GM19023 (cell line): ENCODE results near the gene PRKG1.
"Not testable (repeated sequence)": the region's sequence is repeated elsewhere in the genome, so short reads cannot be mapped to it uniquely, and the experiment has no call there.

Experiments used
- ATAC-seq: cut with Tn5 transposase; IDR thresholded peaks from one replicate; pipeline ENCODE4 v1.9.1; 2021; ENCODE audit warnings: mild to moderate bottlenecking, moderate library complexity; ENCODE audit not compliant: unreplicated experiment

PRKG1 gene

DNA sequence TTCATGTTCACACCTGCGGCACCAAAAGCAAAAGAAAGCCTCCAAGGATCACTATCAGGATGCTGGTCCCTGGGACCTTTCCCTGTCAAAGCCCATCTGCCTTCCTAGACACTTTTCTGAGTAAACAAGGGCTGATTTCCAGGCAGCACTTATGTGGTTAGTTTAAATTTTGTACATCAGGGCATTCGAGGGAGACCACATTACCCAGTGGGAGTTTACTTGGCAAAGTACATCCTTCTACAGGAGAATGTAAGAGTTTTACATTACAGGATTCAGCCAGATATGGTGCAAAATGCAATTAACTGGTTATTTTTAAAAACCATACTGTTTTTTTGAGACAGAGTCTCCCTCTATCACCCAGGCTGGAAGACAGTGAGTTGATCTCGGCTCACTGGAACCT is 493.0 kb downstream of the PRKG1 start:
- no peak for ATAC-seq

DNA sequence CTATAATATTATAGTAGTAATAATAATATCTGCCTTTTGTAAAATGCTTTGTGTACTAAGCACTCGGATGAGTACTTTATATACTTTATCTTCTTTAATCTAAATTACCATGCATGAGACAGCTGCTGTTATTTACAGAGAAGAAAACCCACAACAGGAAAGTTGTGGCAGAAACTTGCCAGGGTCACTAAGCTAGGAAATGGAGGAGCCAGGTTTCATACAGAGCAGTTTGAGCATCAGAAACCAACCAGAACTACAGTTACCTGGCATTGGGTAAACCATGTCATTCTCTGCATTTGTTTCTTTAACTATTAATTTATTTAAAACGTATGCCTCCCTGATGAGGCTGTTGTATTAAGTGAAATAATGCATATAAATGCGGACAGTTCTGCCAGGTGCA is 495.2 kb downstream of the PRKG1 start:
- no peak for ATAC-seq

DNA sequence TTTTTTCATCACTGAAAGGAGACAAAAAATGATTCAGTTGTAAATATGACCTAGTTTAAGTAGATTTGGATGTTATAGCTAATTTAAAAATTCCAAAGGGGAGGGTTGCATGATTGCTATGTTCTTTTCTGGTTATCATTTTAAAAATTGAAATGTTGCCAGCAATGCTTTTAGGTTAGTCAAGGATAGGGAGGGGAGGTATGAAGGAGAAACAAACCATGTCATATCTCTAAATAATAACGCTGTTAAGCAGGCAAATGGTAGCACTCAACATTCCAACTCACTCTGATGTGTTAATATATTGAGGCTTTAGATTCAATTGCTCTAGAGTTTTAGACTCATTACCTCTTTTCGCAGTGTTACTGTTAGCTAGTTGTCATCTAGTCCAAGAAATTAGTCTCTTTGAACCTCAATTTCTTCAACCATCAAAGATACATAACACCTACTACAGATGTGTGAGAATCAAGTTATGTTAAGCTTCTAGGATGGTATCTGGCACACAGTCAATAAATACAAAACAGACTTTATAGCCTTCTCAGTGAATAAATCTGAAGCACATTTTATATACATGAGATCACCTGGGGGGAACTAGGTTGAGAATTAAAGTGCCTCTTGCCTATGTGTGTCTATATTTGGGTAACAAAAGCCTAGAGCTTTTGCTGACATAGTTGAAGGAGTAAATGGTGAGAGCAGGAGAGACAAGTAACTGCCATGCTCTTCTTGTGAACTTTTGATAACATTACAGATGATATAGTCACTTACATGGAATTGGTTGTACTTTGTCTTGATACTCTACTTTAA is 500.2 kb downstream of the PRKG1 start:
- no peak for ATAC-seq

DNA sequence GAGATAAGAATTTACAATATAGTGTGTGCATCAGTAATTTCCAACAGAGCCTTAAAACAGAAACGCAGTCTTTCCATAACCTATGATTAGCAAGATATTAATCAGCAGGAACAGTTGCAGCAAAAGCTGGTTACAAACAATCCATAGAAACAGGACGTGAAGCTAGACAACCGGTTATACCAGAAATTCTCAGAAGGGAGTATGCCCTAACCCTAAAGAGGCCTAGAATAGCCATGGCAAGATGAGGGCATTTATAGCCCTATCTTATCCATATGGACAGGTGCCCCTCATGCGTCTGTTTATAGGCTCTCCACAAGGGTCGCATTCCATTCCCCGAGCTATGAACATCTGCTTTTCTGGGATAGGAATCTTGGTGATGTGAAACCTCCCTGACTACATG is 506.9 kb downstream of the PRKG1 start:
- not testable (repeated sequence) for ATAC-seq

DNA sequence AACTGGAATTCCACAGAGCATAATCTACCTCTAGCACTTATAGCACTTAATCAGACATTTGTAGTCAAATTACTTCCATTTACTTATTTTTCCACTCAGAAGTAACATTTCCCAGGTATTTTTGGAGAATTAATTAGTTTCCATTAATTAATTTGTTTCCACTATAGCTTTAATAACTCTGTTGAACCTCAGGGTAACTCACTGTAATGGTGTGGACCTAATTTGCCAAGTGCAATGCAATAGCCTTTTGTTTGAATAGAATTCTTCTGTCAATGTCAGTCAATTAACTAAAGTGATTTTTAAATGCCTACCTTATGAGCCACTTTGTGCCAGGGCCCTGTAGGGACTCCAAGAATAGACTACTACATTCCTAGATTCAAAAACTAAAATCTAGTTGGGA is 509.7 kb downstream of the PRKG1 start:
- no peak for ATAC-seq

DNA sequence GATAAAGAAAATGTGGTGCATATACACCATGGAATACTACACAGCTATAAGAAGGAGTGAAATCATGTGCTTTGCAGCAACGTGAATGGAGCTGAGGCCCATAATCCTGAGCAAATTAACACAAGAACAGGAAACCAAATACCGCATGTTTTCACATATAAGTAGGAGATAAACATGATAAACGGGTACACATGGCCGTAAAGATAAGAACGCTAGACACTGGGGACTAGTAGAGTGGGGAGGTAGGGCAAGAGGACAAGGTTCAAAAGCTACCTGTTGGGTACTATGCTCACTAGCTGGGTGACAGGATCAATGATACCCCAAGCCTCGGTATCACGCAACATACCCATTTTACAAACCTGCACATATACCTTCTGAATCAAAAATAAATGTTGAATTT is 511.5 kb downstream of the PRKG1 start:
- ATAC-seq: no peak

DNA sequence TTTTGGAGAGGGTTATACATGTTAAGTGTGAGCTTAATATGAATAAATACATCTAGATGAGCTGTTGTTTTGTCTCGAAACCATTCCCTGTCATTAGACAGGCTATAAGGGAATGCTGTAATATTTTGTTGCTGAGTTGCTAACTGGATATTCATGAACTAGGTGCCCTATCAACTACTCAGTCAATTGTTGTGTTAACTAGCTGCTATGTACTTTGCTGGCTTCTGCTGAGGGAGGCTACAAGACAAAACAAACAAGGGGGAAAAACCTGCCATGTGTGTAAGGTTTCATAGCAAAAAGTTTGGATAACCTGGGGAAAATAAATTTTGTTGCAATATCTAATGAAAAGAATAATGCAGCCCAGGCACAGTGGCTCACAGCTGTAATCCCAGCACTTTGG is 514.7 kb downstream of the PRKG1 start:
- ATAC-seq: no peak

DNA sequence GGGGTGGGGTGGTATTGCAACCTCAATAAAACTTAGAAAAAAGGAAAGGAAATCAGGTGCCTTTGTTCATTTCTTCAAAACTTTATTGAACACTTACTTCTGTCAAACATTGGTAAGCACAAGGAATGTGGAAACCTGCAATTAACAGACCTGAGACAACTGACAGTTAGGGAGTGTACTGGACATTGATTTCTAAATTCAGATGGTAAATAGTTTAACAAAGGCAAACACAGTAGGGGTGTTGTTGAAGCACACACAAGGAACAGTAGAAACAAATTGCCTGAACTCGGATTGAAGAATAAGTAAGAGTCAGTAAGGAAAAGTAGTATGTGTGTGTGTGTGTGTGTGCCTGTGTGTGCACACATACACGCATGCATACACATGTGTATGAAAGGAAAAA is 516.5 kb downstream of the PRKG1 start:
- ATAC-seq: no peak

DNA sequence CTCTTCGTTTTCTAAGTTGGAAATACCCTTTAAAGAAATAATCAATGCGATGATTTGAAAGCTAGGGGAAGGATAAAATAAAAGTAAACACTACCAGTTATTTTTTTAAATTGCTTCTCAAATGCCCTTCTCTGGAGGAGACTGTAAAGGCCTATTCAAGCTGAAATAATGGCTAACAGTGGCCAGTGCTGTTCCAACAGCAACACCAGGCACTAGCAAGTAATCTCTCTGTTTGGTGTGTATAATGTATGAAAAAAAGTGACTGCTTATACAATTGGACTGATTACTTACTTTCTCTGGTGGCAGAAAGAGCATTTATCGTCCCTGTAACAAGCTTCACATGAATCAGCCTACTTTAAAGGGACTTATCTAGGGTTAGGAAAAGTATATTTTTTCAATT is 522.4 kb downstream of the PRKG1 start:
- ATAC-seq: no peak

DNA sequence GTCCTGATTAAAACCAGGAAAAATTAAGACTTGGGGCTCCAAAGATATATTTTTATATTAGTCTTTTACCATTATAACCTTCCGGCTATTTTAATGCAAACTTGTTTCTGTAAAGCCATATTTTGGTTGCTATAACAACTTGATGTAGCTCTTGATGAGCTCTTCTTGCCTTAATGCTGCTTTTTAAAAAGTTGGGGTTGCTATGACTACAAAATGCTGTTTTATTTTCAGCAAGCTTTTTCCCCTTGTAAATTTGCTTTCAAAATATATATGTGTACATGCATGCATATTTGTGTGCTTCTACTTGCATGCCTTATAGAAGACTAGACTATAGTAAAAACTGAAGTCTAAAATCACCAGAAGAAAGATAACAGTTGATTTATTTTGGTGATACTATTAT is 525.4 kb downstream of the PRKG1 start:
- no peak for ATAC-seq

DNA sequence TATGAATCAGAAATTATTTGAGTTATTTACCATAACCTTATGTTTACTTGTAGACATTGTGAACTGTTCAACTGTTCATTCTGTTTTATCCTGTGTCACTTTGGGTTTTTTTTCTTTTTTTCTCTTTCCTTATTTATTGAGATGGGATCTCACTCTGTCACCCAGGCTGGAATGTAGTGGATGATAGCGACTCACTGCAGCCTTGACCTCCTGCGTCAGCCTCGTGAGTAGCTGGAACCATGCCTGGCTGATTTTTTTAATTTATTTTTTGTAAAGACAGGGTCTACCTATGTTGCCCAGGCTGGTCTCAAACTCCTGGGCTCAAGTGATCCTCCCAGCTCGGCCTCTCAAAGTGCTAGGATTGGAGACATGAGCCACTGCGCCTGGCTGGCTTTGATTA is 528.0 kb downstream of the PRKG1 start:
- no peak for ATAC-seq

DNA sequence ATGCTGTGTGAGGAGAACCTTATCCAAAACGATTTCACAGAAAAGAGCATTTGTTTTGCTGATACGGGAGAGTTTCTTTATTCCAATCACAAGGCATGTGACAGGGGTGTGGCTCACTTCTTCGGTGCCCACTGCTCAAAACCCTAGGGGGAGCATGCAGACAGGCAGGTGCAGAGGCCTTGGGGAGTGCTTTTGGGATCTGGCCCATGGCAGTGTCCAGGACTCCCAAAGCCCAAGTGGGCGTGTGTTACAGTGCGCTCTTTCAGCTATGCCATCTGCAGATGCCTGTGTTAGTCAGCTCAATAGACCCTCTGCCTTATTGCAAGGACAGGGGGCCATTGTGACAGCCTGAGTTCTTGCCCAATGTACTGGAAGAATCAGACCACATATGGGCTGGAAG is 530.3 kb downstream of the PRKG1 start:
- ATAC-seq: no peak

DNA sequence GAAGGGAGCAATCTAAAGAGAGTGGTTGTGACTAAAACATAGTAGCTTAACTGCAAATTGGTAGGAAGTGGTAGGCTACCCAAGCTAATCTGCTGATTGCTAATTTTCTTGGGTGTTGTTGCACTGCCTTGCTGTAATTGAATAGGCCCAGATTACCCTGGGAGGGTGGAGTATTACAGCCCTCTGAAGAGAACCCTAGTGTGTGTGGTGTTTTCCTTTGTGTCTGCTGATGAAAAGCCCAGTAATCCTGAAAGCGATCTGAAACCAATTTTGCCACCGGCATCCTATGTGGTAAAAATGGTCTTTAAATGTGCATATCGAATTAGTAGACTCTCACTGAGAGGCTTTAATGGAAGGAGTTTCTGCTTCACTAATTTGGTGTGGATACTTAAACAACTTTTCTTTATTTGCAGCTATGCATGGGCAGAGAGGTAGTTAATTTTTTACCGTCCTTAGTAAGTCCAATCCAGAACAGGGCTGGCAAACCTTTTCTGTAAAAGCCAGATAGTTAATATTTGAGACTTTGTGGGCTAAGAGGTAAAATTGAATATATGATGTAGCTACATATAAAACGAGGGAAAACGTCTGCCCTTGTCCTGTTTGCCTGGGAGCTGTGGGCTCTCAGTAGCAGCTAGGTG is 532.7 kb downstream of the PRKG1 start:
- no peak for ATAC-seq

DNA sequence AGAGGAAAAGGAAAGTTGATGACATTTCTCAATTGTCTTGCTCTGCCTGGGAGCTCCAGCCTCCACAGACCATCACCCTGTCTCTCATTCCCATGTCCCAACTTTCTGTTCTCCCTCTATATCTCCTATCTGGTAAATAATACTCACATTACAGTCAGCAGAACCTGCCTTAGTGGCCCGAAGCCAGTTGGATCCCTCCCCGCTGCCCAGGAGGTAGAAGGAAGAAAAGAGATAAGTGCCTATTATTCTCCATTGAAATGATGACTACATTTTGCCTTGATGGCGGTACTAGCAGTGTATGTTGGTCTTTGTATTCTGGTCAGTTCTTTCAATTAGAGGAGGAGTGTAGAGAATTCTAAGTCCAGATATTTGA is 533.2 kb downstream of the PRKG1 start:
- ATAC-seq: no peak

DNA sequence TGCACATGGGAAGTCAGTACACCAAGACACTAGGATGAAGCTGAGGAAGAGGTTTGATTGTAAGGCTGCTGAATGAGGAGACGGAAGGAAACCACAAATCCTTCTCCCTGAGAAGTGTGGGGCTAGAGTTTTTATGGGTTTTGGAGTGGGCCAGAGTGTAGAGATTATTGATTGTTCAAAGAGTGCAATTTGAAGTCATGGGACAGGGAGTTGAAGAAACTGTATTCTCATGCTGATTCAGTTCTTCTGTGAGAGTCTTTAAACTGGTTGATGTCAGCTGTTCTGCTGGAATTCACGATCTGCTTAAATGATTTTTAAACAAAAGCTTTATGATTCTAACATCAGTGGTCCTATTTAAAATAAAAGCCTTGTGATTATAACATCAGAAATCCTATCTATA is 533.9 kb downstream of the PRKG1 start:
- no peak for ATAC-seq

DNA sequence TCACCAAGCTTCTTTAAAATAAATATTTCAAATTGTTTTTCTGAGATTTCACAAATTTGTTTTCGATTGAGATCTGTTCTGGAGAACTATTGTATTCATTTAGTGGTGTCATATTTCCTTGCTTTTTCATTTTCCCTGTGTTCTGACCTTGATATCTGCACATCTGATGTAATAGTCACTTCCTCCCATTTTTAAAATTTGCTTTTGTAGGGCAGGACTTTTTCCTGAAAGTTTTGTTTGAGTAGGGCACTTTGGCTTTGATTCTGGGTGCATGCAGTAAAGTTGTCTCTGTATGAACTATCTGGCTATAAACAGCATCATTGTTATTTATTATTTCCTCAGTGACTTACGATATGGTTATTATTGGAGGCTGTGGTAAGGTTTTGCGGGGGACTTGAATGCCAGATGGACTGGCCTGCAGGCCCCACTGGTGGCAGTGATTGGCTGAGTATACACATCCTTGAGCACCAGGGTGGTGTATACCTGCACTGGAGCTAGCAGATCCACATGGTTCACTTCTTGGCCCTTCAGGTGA is 541.5 kb downstream of the PRKG1 start:
- ATAC-seq: no peak

DNA sequence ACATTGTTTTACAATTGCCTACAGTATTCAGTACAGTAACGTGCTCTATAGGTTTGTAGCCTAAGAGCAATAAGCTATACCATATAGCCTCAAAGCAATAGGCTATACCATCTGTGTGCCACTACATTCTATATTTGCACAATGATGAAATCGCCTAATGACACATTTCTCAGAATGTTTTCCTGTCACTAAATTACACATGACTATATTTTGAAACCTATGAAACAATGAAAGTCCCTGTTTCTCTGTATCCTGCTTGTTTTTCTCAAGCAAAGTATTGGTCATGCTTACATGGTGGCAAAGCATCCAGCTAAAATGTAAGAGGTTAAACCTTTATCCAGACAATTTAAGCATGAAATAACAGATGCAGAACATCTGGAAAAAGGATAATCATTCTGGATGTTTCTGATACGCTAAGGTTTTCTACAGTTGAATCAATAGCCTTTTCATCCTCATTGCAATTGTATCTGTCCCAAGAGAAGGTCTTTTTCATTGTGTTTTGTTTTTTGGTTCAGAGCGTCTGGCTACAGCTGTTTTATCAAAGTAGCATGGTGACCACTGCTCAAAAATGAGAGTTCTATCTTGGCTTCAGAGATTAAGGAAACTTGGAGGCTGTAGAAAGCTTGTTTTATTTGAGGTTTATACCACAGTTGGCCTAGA is 543.4 kb downstream of the PRKG1 start:
- ATAC-seq: no peak

DNA sequence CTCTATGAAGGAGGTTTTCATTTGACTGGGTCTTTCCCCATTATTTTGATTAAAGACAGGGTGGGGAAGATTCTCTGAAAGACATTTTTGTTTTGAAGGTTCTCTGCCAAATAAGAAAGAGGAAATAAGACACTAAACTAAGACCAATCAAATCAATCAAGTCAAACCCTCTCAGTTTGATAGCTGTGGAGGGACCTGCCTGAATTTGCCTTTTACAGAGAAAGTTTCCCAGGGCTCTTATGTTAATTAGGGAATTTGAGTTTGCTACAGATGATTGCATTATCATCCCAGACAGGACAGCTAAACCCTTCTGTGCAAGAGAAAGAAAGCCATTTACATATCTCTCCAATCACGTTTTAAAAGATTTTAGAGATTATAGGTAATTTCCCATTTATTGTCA is 545.1 kb downstream of the PRKG1 start:
- no peak for ATAC-seq

DNA sequence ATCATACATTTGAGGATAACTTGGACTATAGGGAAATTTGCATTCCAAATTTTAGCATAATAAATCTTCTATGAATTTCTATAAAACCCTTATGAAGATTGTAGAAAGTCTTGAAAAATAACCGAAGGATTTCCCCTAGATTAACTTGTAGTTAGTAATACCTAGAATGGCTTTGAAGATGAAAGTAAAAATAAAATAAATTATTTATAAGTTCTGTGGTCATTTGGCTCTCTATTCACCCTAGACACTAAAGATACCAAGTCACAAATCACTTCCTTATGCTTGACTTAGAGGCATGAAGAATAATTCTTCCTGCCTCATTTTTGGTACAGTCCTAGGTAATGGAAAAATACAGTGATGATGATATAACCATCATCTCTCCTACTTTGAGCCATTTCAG is 545.8 kb downstream of the PRKG1 start:
- ATAC-seq: no peak

DNA sequence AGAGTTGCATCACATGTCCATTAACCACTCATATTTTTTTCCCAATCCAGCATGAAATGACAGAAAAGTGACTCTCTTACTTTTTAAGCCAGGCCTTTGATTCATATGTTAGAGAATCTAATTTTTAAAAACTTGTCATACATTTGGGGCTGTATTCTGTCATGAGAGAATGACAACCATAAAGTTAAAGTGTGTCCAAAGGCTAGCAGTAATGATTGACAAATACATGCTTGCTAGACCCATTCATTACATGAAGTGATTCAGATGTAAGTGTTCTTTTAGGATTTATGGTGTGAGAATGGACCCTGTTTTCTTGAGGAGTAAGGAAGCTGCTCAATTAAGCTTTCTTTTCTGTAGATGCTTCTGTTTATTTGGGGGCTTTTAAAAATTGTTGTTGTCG is 549.7 kb downstream of the PRKG1 start:
- ATAC-seq: no peak

DNA sequence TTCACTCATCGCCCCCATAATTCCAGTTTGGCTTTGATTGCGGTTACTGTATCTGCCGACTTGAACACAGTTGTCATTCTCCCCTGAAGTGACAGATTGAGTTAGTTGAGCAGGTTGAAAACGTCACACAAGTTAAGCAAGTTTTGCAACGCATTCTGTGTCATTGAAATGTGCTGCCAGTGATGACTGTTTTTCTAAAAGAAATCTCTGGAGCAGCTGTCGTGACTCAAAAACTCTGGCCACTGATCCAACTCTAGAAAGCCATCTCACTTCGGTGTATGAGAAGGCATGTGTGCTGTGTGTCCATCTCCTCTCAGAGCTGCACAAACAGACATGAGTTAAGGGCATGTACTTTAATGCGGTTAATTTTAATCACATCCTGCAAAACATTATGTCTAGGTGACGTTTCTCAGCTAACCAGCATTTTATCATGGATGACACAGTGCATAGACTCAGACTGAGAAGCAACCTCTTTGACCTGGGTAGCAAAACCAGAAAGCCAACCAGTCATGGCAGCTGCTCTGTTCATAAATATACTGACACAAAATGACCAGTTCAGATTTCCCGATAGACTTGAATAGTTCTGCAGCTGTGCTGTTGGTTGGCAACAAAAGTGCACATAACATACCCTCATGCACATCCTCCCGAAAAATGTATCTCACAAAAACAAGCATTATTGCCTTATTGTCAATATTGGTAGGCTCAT is 555.8 kb downstream of the PRKG1 start:
- no peak for ATAC-seq

DNA sequence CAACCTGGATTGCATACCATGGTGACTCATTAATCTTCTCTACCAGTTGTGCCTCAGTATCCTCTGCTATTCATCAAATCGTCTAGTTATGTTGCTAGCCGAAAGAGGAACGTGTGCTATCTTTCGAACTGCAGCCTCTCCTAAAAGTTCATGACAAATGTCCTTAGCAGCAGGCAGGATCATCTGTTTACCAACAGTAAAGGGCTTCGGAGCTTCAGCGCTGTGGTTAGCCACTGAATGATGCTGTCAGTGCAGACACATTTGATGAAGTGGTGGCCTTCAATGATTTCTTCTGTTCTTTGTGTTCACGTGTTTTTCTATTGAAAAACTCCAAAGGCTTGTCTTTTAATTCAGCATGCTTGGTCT is 556.3 kb downstream of the PRKG1 start:
- ATAC-seq: no peak
